HG02642 (cell line): ENCODE data around the gene REEP1.

Source experiments
- ATAC-seq: cut with Tn5 transposase; IDR thresholded peaks from one replicate; pipeline ENCODE4 v1.9.1; 2021; ENCODE audit warnings: mild to moderate bottlenecking; ENCODE audit not compliant: unreplicated experiment, poor library complexity

Gene REEP1

DNA sequence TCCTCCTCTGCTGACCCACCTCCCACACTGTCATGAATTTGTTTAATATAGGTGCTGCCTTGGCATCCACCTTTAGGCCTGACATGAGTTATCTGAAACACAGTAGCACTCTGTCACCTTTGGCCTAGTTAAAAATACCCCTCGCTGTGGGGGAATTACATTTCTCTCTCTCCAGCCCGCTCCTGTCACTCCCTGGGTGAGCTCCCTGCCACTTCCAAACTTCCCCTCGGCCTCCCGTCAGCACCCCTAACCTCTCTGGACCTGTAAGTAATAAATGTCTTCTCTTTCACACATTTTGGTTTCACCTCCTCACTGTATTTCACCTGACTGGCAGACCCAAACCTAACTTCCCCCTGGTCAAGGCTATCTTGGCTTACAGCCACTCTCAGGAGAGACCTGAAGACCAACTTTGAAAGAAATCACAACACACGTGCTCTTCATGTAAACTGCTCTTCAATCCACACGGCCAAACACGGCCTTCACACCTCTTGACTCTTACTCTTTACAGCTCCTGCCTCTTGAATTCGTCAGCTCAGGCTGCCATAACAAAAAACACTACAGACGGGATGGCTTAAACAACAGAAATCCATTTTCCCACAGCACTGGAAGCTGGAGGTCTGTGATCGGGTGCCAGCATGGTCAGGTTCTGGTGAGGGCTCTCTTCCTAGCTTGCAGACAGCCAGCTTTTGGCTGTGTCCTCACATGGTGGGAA, 28.3 kb downstream of the REEP1 start:
- ATAC-seq, result no peak

DNA sequence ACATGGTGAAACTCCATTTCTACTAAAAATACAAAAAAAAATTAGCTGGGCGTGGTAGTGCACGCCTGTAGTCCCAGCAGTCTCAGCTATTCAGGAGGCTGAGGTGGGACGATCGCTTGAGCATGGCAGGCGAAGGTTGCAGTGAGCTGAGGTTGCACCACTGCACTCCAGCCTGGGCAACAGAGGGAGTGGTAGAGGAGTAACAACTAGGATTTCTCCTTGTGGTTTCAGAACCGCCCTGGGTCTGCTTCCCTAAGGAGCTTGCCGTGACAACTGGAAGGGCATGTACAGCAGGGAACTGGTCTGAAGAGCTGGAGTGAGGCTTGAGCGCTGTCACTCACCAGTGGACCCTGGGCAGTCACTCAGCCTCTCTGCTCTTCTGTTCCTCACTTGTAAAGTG, 29.1 kb downstream of the REEP1 start:
- ATAC-seq, result no peak

DNA sequence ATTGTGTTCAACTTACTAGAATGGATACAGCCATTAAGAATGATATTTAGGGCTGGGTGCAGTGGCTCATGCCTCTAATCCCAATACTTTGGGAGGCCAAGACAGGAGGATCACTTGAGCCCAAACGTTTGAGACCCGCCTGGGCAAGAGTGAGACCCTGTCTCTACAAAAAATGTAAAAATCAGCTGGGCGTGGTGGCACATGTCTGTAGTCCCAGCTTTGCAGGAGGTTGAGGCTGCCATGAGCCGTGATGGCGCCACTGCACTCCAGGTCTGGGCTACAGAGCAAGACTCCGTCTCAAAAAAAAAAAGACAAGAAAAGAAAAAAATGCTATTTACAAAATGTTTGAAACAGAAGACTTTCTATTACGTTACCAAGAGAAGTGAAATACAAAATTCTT, 30.0 kb downstream of the REEP1 start:
- no peak for ATAC-seq

DNA sequence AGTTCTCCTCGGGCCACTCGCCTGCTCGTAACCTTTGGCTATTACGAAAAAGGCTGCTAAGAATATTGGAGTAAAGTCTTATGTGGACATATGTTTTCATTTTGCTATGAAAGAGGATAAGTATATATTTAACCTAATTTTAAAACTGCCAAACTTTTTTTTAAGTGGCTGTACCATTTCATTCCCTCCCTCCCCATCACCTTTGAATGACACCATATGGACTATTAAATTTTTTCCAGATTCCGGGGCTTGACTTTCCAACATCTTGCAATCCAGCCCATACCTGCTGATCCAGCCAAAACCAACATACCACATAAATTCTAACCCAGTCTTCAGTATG, 31.5 kb downstream of the REEP1 start:
- ATAC-seq, result no peak

DNA sequence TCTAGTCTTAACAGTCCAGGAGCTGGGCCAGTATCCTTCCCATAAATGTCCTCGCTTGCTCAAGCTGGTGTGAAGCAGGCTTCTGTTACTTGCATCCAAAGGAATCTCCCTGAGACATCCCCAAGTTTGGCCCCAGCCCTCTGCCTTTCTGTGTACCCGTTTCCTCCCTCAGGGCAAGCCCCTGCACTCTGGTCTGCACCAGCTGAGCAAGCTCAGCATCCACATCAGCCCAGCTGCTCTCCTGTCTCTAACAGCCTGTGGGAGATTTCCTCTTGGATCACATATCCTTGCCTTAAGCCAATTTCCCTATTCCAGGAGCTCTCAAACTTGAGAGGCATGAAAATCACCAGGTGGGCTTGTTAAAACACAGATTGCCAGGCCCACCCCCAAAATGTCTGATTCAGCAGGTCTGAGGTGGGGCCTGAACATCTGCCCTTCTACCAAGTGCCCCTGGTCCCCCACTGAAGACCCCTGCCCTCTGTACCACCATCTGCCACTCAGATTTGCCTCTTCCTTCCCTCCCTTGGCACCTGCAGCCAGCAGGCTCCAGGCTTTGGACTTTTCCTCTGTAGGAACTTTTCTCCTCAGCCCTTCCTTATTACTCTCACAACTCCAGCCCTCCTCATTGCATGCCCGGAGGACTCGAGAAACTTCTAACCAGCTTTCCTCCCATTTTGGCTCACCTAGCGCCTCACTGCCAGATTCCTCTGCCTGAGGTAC, 32.1 kb downstream of the REEP1 start:
- no peak for ATAC-seq

DNA sequence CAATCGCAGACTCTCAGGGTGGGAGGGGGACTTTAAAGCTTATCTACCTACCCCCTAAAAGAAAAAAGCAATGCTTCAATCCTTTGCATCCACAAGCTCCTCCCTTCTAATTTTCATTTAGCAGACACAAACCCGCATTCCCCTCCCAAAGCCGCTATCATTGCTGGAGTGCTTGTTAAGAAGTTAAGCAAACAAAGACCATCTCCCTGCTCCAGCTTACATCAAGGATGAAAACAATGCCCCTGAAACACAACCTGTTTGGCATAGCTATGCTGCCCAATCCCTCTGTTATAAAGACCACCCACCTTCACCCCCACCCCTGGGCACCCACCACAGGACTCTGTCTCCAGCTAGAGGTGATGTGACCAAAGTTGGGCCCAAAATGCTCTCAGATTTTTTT, 33.0 kb downstream of the REEP1 start:
- ATAC-seq, result no peak

DNA sequence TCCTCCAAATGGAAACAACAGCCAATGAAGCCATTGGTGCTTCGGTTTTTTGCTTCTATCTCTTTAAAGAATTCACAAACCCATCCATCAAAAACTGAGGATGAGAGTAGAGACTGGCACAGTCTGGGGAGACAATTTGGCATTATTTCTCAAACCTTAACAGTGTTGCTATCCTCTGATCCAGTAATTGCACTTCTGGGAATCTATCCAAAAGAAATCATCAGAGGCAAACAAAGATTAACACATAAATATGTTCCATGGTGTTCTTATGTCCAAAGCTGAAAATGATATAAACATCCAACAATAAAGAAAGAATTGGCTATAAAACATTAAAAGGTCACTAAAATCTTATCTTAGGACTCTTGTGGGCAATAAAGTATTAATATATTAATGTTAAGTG, 35.1 kb downstream of the REEP1 start:
- ATAC-seq, result no peak

DNA sequence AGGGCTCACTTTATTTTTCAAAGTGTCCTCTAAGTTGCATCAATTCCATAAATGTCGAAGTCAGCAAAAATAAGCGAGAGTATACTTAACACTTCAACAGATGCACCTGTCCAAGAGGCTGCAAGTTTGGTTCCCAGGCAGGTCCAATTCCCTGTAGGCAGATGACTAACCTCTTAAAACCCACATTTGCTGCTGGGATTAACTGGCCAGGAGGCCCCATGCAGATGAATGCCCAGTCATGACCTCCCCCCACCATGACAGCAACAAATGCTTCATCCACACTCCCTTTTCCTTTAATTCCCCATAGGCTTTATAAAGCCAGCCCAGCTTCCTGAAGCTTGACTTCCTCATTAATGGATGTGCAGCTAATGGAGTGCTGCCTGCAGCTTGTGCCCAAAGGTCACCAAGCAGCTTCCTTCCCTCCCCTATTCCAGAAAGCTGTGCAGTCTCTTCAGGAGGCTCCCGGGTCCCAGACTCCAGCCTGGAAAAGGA, 35.7 kb downstream of the REEP1 start:
- ATAC-seq, result no peak

DNA sequence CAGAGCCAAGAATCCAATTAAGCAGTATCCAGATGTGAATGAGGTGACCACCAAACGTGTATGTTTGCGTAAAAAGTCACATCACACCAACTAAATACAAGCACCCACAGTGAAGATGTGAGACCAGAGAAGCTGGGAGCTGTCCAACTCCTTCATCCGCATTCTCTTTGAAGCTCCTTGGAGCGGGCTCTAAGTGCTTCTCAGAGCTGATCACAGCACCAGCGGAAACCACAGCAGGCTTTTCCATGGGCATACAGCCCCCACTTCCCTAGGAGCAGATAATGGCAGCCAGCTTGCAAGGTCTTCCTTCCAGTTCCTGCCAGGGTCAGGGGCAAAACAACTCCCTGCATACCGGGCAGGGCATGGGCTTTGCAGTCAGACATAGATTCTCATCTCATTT, 36.4 kb downstream of the REEP1 start:
- ATAC-seq, result no peak

DNA sequence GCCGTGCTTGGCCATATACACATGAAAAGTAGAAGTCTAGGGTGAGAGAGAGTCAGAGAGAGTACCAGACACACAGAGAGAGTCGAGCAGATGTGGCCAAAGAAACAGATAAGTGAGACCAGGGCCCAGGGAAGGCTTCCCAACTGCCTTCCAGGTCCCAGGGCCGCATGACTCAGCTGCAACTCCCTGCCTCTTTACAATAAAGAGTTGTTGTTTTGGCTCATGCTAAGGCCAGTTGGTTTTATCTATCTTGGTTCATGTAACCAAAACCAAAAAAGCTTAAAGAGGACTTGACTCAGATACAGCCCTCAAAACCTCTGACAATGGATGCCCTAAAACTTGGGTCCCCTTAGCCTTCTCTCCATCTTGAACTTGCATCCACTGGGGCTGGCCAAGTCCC, 36.9 kb downstream of the REEP1 start:
- ATAC-seq, result no peak

DNA sequence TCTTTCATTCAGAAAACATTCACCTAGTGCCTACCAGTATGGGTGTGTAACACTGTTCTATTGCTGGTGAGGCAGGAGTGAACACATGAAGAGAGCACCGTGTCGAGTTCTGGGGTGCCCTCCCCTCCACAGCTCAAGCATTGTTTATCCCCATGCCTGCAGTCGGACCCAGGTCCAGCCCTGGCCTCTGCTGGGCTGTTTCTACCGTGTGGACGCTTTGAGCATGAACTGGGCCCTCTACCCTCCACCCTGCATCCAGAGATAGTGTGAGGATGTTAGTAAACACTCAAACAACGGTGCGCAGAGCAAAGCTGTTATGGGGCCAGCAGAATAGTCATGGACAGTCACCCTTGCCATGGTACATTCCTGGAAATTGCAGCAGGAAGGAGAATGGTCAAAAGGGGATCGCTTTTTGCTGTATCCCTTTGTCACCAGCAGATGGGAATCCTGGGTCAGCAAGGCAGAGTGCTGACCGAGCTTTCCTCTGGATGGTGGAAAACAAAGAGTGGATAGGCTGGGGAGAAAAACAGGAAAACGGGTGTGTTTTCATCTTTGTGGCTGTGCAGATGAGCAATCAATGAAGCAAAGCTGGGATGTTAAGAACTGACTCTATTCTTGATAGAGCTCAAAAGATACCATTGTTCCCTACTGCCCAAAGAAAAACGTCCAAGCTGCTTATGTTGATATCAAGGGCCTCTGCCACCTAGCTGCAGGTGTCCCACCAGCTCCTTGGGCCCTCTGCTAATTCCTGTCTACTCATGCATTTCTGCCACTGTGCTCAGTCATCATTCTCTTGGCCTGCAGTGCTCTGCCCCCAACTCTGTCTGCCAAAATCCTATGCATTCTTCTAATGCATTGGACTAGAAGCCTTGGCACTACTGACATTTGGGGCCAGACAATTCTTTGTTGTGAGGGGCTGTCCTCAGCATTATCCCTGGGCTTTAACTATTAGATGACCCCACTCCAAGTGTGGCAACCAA, 38.7 kb downstream of the REEP1 start:
- no peak for ATAC-seq

DNA sequence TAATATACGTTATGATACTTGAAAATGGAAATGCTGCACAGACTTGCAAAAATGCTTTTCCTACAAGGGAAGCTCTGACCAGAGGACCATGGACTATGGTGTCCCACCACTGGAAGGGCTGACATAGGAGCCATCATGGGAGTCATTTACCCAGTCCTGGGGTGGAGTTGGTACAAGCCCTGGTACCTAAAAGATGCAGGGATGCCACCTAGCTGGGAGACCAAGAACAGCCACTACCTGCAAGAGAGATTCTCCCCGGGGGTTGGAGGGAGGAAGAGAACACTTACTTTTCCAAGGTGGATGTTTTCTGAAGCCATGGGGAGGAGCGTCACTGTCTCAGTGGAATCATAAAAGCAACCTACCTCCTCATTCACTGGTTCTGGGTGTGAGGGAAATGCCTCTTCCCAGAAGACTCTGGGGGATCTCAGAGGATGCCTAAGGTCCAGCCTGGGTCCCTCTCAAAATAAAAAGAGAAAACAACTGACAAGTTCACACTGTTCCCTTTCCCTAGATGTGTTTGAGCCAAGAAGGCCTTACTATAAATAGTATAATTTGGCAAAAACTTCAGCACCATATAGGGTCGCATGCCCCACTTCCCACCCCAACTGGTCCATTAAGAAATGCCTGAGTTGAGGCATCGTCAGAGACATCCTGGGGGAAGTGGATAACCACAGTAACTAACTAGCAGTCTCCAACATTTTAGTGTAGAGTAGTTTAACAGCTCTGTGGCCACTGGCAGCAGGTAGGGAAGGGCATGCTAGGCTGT, 39.9 kb downstream of the REEP1 start:
- no peak for ATAC-seq

DNA sequence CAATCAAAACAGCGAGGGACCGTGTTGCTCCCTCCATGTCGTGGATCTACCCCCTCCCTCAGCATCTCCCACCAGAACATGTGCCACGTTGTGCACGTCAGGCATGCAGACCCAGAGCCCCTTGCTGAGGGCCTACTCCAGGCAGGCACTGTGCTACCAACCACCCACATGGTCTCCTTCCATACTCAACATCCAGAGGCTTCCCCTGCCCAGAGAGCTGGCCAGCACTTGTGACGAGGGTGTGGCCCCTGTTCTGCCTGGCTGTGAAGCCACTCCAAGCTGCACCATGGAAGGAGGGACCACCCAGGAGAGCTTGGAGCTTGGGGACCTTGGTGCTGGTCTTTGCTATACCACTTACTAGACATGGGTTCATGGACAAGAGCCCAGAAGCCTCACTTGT, 40.5 kb downstream of the REEP1 start:
- no peak for ATAC-seq

DNA sequence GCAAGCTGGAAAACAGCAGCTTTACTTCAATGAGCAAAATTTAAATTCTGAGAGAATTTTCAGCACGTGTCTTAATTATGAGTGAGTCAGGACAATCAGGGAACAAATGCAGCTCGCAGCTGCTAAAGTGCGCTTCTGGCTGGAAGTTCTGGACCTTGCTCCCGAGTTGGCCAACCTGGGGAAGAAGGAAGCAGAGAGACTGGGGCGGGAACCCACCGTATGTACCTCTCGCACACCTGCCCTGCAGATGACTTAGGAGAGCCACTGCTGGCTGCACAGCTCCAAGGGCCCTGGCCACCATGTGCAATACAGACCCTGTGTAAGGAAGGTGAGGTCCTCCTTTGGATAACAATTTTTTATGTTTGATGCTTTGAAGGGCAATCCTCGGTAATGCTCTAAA, 42.4 kb downstream of the REEP1 start:
- ATAC-seq, result no peak

DNA sequence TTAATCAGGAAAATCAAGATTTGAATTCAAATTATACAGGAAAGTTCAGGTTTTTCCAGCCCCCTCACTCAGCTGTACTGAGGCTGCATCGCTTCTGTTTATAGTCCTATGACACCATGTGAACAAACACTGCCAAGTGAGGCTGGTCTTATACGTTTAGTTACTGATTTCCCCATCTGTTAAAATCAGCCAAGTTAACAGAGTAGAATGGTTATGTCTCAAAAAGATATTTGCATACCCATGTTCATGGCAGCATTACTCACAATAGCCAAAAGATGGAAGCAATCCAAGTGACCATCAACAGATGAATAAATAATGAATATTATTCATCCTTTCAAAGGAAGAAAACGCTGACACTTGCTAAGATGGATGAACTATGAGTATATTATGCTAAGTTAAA, 43.8 kb downstream of the REEP1 start:
- ATAC-seq, result no peak

DNA sequence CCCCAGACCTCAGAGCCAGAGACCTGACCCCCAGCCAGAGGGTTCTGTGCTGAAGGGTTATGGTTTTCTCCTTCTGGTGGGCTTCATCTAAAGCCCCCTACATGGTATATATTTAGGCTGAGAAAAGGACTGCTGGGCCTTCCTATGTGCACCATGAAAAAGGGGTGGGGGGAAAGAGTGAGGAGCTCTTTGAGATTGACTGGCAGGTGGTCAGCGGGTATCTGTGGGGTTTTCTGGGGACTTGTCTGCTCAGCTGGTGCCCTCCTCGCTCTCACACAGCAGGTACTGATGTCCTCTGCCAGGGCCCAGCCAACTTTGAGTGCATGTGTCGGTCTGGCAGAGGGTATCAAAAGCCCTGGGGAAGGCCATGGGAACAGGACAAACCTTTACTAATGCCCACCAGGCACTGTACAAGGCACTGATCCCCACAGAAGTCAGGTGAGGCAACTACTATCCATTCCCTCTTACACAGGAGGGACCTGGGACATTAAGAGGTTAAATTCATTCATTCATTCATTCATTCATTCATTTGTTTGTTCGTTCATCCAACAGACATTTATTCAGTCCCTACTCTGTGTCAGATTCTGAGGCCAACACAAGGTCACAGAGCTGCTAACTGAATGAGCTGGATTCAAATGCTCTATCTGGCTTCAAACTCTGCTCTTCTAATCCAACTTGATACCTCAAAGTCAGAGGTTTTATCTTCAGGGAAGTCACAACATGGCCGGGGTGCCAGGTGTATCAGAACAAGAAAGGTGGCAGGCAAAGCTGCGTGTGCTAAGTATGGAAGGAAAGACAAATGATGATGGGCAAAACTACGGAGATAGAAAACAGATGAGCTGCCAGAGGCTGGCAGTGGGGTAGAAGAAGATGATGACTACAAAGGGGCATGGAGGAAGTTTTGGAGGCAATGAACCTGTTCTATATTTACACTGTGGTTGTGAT, 44.6 kb downstream of the REEP1 start:
- no peak for ATAC-seq

DNA sequence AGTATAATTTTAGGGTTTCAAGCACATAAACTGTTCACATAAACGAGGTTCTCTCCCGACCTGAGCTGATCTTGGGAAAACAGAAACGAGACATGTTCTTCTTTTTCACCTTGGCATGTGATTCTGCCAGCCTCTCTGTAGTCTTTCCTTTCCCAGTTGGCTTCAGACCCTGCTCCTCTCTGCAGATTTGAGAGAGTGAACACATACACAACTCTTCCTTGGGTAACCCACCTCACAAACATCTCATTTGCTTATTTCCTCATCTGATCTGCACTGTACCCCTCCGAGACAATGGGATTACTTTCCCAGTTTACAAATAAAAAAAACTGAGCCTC, 46.1 kb downstream of the REEP1 start:
- no peak for ATAC-seq

DNA sequence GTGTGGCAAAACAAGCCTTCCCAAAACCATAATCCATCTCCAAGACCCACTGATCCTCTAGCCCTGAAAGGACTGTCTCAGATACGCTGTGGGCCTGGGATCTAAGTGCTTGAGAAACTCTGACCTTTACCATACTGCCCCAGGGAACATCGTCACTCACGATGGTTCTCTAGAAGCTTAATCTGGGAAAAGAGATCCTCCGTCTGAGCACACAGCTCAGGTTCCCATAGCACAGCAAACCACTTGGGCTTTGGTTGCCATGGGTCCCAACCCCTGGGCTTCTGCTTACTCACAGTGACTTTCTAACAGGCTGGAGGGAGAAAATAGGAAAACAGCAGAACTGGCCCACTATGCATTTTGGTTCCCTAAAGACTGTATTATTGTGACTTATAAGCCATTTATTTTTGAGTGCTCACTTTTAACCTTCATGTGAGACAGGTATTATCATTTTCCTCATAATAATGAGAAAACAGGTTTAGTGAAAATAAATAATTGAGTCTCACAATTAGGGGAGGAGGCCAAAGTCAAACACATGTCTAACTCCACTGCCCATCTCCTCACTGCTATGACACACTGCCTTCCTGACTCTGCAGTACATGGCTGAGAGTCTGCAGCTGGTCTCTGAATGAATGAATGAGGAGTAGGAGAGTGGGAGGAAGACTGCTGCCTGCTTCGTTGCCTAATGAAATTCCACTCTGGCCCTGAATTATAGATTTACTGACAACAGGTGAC, 46.7 kb downstream of the REEP1 start:
- ATAC-seq, result no peak

DNA sequence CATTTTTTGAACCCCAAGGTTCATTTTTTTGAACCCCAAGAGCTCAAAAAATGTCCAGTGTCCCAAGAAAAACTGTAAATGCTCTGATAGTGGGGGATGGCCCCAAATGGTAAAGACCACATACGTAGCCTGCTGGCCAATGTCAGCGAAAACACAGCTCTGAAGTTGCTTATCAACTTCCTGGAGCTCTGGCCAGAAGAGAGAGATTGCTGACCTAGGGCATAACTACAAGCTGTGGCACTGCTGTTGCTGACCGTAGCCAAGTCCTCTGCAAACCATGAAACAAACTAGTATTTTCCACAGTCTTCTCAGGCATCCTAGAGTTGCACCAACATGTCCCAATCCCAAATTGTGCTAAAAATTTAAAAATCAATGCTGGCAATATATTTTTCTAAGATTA, 50.9 kb downstream of the REEP1 start:
- ATAC-seq, result no peak
